ENCODE measurements around the gene SLCO2A1.

Gene SLCO2A1

GRCh38 chr3:134033315-134033996, 3.7 kb upstream of the SLCO2A1 start:
- H3K27ac ChIP-seq (ENCODE audit: low read depth, low read length) = no peak overlapping the region
- H3K9ac ChIP-seq (ENCODE audit: low read depth, low read length) = no peak overlapping the region
- 90% methylated on average over 8 of the region's 8 CpGs for WGBS
- H3K36me3 ChIP-seq (ENCODE audit: insufficient read depth, low read length) = no peaks in the 10 kb centered on the region
- peaks cover 35% of the 10 kb centered on the region for H3K27me3 ChIP-seq (ENCODE audit: insufficient read depth, low read length)
- H3K4me1 ChIP-seq (ENCODE audit: insufficient read depth, low read length) = peaks cover 7% of the 10 kb centered on the region
- H3K4me3 ChIP-seq (ENCODE audit: low read length) = no peak overlapping the region
- no peaks in the 10 kb centered on the region for H3K9me3 ChIP-seq (ENCODE audit: insufficient read depth, low read depth, low read length)

GRCh38 chr3:134031348-134031915, 1.7 kb upstream of the SLCO2A1 start:
- WGBS = 95% methylated on average over 4 of the region's 4 CpGs
- Histone ChIP-seq H3K9me3 (ENCODE audit: insufficient read depth, low read depth, low read length) (no peaks in the 10 kb centered on the region), H3K4me3 (ENCODE audit: low read length) (no peak overlapping the region), H3K9ac (ENCODE audit: low read depth, low read length) (no peak overlapping the region), H3K27ac (ENCODE audit: low read depth, low read length) (no peak overlapping the region), H3K36me3 (ENCODE audit: insufficient read depth, low read length) (no peaks in the 10 kb centered on the region), H3K27me3 (ENCODE audit: insufficient read depth, low read length) (peaks cover 52% of the 10 kb centered on the region), H3K4me1 (ENCODE audit: insufficient read depth, low read length) (peaks cover 8% of the 10 kb centered on the region)

GRCh38 chr3:134030379-134031347, 938 bp upstream of the SLCO2A1 start:
- H3K4me1 ChIP-seq (ENCODE audit: insufficient read depth, low read length) = peaks cover 8% of the 10 kb centered on the region
- H3K27ac ChIP-seq (ENCODE audit: low read depth, low read length) = no peak overlapping the region
- H3K27me3 ChIP-seq (ENCODE audit: insufficient read depth, low read length) = peaks cover 52% of the 10 kb centered on the region
- no peak overlapping the region for H3K9ac ChIP-seq (ENCODE audit: low read depth, low read length)
- peak overlapping the region; percentile 62 for H3K4me3 ChIP-seq (ENCODE audit: low read length)
- H3K36me3 ChIP-seq (ENCODE audit: insufficient read depth, low read length) = no peaks in the 10 kb centered on the region
- 37% methylated on average over 15 of the region's 16 CpGs for WGBS
- H3K9me3 ChIP-seq (ENCODE audit: insufficient read depth, low read depth, low read length) = no peaks in the 10 kb centered on the region

GRCh38 chr3:134029256-134029733, 430 bp downstream of the SLCO2A1 start:
- peak overlapping the region; percentile 62 for H3K4me3 ChIP-seq (ENCODE audit: low read length)
- peaks cover 8% of the 10 kb centered on the region for H3K4me1 ChIP-seq (ENCODE audit: insufficient read depth, low read length)
- no peaks in the 10 kb centered on the region for H3K9me3 ChIP-seq (ENCODE audit: insufficient read depth, low read depth, low read length)
- no peaks in the 10 kb centered on the region for H3K36me3 ChIP-seq (ENCODE audit: insufficient read depth, low read length)
- H3K27me3 ChIP-seq (ENCODE audit: insufficient read depth, low read length) = peaks cover 52% of the 10 kb centered on the region
- H3K27ac ChIP-seq (ENCODE audit: low read depth, low read length) = no peak overlapping the region
- peak overlapping the region; percentile 27; the same call in 1 of the 2 replicates for H3K9ac ChIP-seq (ENCODE audit: low read depth, low read length)
- WGBS = under 1% methylated on average over 43 of the region's 43 CpGs

- Histone ChIP-seq H3K36me3 (ENCODE audit: insufficient read depth, low read length) (no peaks in the 10 kb centered on the region), H3K4me3 (ENCODE audit: low read length) (peak overlapping the region; percentile 62), H3K27ac (ENCODE audit: low read depth, low read length) (no peak overlapping the region), H3K9ac (ENCODE audit: low read depth, low read length) (no peak overlapping the region), H3K27me3 (ENCODE audit: insufficient read depth, low read length) (peaks cover 52% of the 10 kb centered on the region), H3K9me3 (ENCODE audit: insufficient read depth, low read depth, low read length) (no peaks in the 10 kb centered on the region), H3K4me1 (ENCODE audit: insufficient read depth, low read length) (peaks cover 8% of the 10 kb centered on the region)
- WGBS = 34% methylated on average over 23 of the region's 23 CpGs
Measured at GRCh38 chr3:134028486-134029255, 1.1 kb downstream of the SLCO2A1 start.

- no peaks in the 10 kb centered on the region for H3K9me3 ChIP-seq (ENCODE audit: insufficient read depth, low read depth, low read length)
- 84% methylated on average over 2 of the region's 2 CpGs for WGBS
- peaks cover 8% of the 10 kb centered on the region for H3K4me1 ChIP-seq (ENCODE audit: insufficient read depth, low read length)
- H3K9ac ChIP-seq (ENCODE audit: low read depth, low read length) = no peak overlapping the region
- no peaks in the 10 kb centered on the region for H3K36me3 ChIP-seq (ENCODE audit: insufficient read depth, low read length)
- H3K27me3 ChIP-seq (ENCODE audit: insufficient read depth, low read length) = peaks cover 52% of the 10 kb centered on the region
- H3K4me3 ChIP-seq (ENCODE audit: low read length) = no peak overlapping the region
- H3K27ac ChIP-seq (ENCODE audit: low read depth, low read length) = no peak overlapping the region
Measured at GRCh38 chr3:134027631-134028030, 2.1 kb downstream of the SLCO2A1 start.

GRCh38 chr3:134020135-134020680, 9.5 kb downstream of the SLCO2A1 start:
- no peak overlapping the region for H3K9ac ChIP-seq (ENCODE audit: low read depth, low read length)

GRCh38 chr3:134018850-134019249, 10.9 kb downstream of the SLCO2A1 start:
- Histone ChIP-seq H3K27me3 (ENCODE audit: insufficient read depth, low read length) (no peaks in the 10 kb centered on the region), H3K9ac (ENCODE audit: low read depth, low read length) (no peak overlapping the region), H3K9me3 (ENCODE audit: insufficient read depth, low read depth, low read length) (no peaks in the 10 kb centered on the region), H3K4me1 (ENCODE audit: insufficient read depth, low read length) (no peaks in the 10 kb centered on the region), H3K27ac (ENCODE audit: low read depth, low read length) (no peak overlapping the region), H3K4me3 (ENCODE audit: low read length) (no peak overlapping the region), H3K36me3 (ENCODE audit: insufficient read depth, low read length) (no peaks in the 10 kb centered on the region)
- 86% methylated on average over 1 of the region's 1 CpG for WGBS

More at GRCh38 chr3:134020135-134020680, 9.5 kb downstream of the SLCO2A1 start:
- Histone ChIP-seq H3K9me3 (ENCODE audit: insufficient read depth, low read depth, low read length) (no peaks in the 10 kb centered on the region), H3K27ac (ENCODE audit: low read depth, low read length) (no peak overlapping the region), H3K4me1 (ENCODE audit: insufficient read depth, low read length) (no peaks in the 10 kb centered on the region), H3K36me3 (ENCODE audit: insufficient read depth, low read length) (no peaks in the 10 kb centered on the region), H3K27me3 (ENCODE audit: insufficient read depth, low read length) (no peaks in the 10 kb centered on the region), H3K4me3 (ENCODE audit: low read length) (no peak overlapping the region)
- WGBS = 96% methylated on average over 22 of the region's 22 CpGs

- no peak overlapping the region for H3K9ac ChIP-seq (ENCODE audit: low read depth, low read length)
- H3K4me3 ChIP-seq (ENCODE audit: low read length) = no peak overlapping the region
- no peaks in the 10 kb centered on the region for H3K36me3 ChIP-seq (ENCODE audit: insufficient read depth, low read length)
- 91% methylated on average over 3 of the region's 3 CpGs for WGBS
- no peaks in the 10 kb centered on the region for H3K4me1 ChIP-seq (ENCODE audit: insufficient read depth, low read length)
- H3K27ac ChIP-seq (ENCODE audit: low read depth, low read length) = no peak overlapping the region
- H3K9me3 ChIP-seq (ENCODE audit: insufficient read depth, low read depth, low read length) = no peaks in the 10 kb centered on the region
- no peaks in the 10 kb centered on the region for H3K27me3 ChIP-seq (ENCODE audit: insufficient read depth, low read length)
Measured at GRCh38 chr3:134018406-134018805, 11.3 kb downstream of the SLCO2A1 start.

- Histone ChIP-seq H3K27me3 (ENCODE audit: insufficient read depth, low read length) (no peaks in the 10 kb centered on the region), H3K36me3 (ENCODE audit: insufficient read depth, low read length) (no peaks in the 10 kb centered on the region), H3K4me3 (ENCODE audit: low read length) (no peak overlapping the region), H3K4me1 (ENCODE audit: insufficient read depth, low read length) (no peaks in the 10 kb centered on the region), H3K9ac (ENCODE audit: low read depth, low read length) (no peak overlapping the region), H3K9me3 (ENCODE audit: insufficient read depth, low read depth, low read length) (no peaks in the 10 kb centered on the region), H3K27ac (ENCODE audit: low read depth, low read length) (no peak overlapping the region)
- WGBS = 96% methylated on average over 4 of the region's 5 CpGs
Measured at GRCh38 chr3:134017490-134017889, 12.2 kb downstream of the SLCO2A1 start.

Data from HUES64 (cell line).